Activated CD4-positive, alpha-beta T cell treated with anti-CD3 and anti-CD28 coated beads, Interleukin-2, amount 50 U/mL, for 1 hour (primary cell): ENCODE results near the gene ENDOV.
A peak's percentile ranks its signal among the peaks of the same experiment; 100 is the strongest.

ENCODE experiments used
- DNase-seq: peaks from one replicate; pipeline ENCODE4 v3.0.0-alpha.2; 2020

ENDOV gene

GRCh38 chr17:80453126-80453997 lies 38.4 kb downstream of the ENDOV start:
- no peak for DNase-seq

GRCh38 chr17:80453998-80454556 lies 39.1 kb downstream of the ENDOV start:
- DNase-seq = peak; percentile 10

- DNase-seq = peak; percentile 95
Observed at GRCh38 chr17:80454557-80455335, 39.8 kb downstream of the ENDOV start.

GRCh38 chr17:80455336-80455710 lies 40.4 kb downstream of the ENDOV start:
- peak; percentile 33 for DNase-seq

- no peak for DNase-seq
Observed at GRCh38 chr17:80455784-80456183, 40.8 kb downstream of the ENDOV start.

GRCh38 chr17:80456465-80457235 lies 41.7 kb downstream of the ENDOV start:
- DNase-seq = no peak

GRCh38 chr17:80457236-80457856 lies 42.4 kb downstream of the ENDOV start:
- DNase-seq = no peak

GRCh38 chr17:80458016-80458415 lies 43.0 kb downstream of the ENDOV start:
- no peak for DNase-seq

GRCh38 chr17:80459234-80459633 lies 44.3 kb downstream of the ENDOV start:
- DNase-seq = no peak

GRCh38 chr17:80460429-80460834 lies 45.5 kb downstream of the ENDOV start:
- DNase-seq = no peak

GRCh38 chr17:80461528-80462160 lies 46.7 kb downstream of the ENDOV start:
- DNase-seq = no peak

GRCh38 chr17:80463784-80464400 lies 48.9 kb downstream of the ENDOV start:
- DNase-seq = no peak

GRCh38 chr17:80464486-80464885 lies 49.5 kb downstream of the ENDOV start:
- no peak for DNase-seq

GRCh38 chr17:80465327-80465974 lies 50.5 kb downstream of the ENDOV start:
- DNase-seq = no peak

- no peak for DNase-seq
Observed at GRCh38 chr17:80466188-80466705, 51.3 kb downstream of the ENDOV start.

GRCh38 chr17:80468242-80468641 lies 53.3 kb downstream of the ENDOV start:
- DNase-seq = no peak

- DNase-seq = no peak
Observed at GRCh38 chr17:80468781-80469493, 54.0 kb downstream of the ENDOV start.

GRCh38 chr17:80469667-80470066 lies 54.7 kb downstream of the ENDOV start:
- no peak for DNase-seq

- DNase-seq = no peak
Observed at GRCh38 chr17:80470603-80471002, 55.6 kb downstream of the ENDOV start.

GRCh38 chr17:80471922-80472321 lies 57.0 kb downstream of the ENDOV start:
- DNase-seq = no peak
